Calu3 (cell line): Measurements from ENCODE around the gene IDH2. TPM values are rescaled to one million over a fixed set of nuclear protein-coding genes. Genes with fewer than 3 reads are reported as not detected.

Source experiments
- BruUV-seq: library from RNA; stranded (reverse); fragments of 400-500 nt; replicated peaks from 2 replicates; lab custom pipeline; 2021; lab: Mats Ljungman, UMichigan
- CTCF ChIA-PET: fragments of 300-600 bp; sonication (Branson Sonifier 250); formaldehyde crosslinking; loops from one replicate; lab custom pipeline; 2022; ENCODE audit warnings: antibody characterized with exemption; lab: Charles Lee
- DNase-seq: peaks from one replicate; pipeline ENCODE4 v3.0.0; 2022
- H3K27ac Mint-ChIP-seq: one replicate; pipeline ENCODE4 v1.8.0; 2022; ENCODE audit warnings: mixed read lengths; ENCODE audit not compliant: unreplicated experiment
- H3K27me3 Mint-ChIP-seq: one replicate; pipeline ENCODE4 v1.8.0; 2022; ENCODE audit warnings: mixed read lengths; ENCODE audit not compliant: unreplicated experiment
- H3K36me3 Mint-ChIP-seq: one replicate; pipeline ENCODE4 v1.8.0; 2022; ENCODE audit warnings: mild to moderate bottlenecking, moderate library complexity, mixed read lengths; ENCODE audit not compliant: insufficient read depth, unreplicated experiment
- H3K4me1 Mint-ChIP-seq: one replicate; pipeline ENCODE4 v1.8.0; 2022; ENCODE audit warnings: mild to moderate bottlenecking, low read depth, mixed read lengths; ENCODE audit not compliant: unreplicated experiment
- H3K4me3 Mint-ChIP-seq: one replicate; pipeline ENCODE4 v1.8.0; 2022; ENCODE audit warnings: mild to moderate bottlenecking, low read depth, moderate library complexity, mixed read lengths; ENCODE audit not compliant: unreplicated experiment
- H3K9me3 Mint-ChIP-seq: one replicate; pipeline ENCODE4 v1.8.0; 2022; ENCODE audit warnings: low read depth, mixed read lengths; ENCODE audit not compliant: unreplicated experiment
- CTCF ChIP-seq: fragments of 200-600 bp; IDR thresholded peaks from one replicate; pipeline ENCODE4 v1.8.0; 2022; ENCODE audit warnings: antibody characterized with exemption; ENCODE audit not compliant: unreplicated experiment
- intact Hi-C: fragments of 100-400 bp; cut with micrococcal nuclease; formaldehyde crosslinking; loops from one replicate; pipeline ENCODE4 v1.10.0; 2022; ENCODE audit not compliant: unreplicated experiment
- total RNA-seq: library from RNA; stranded (reverse); gene quantifications from 2 replicates; pipeline ENCODE4 v1.2.3, GENCODE V29; 2022

The IDH2 gene
- total RNA-seq, 1 experiment from 2014 or later = 108 TPM

GRCh38 chr15:90099072-90099867 is 3.0 kb downstream of the IDH2 start:
- intact Hi-C loops = no loop called here
- BruUV-seq = no TSS peak
- CTCF ChIA-PET = interaction anchor here (1.1 kb wide), 1 partner anchor 13 kb away, joined by 3 read pairs; no protein-coding TSS in a partner anchor
- H3K4me1 Mint-ChIP-seq = peaks cover 65% of the 10 kb centered on the region
- H3K4me3 Mint-ChIP-seq = no peak overlapping the region
- DNase-seq = no peak
- TF ChIP-seq CTCF = no peak
- H3K9me3 Mint-ChIP-seq = no peaks in the 10 kb centered on the region
- no peaks in the 10 kb centered on the region for H3K27me3 Mint-ChIP-seq
- no peak overlapping the region for H3K27ac Mint-ChIP-seq
- H3K36me3 Mint-ChIP-seq = peaks cover 16% of the 10 kb centered on the region

GRCh38 chr15:90097475-90097874 is 4.8 kb downstream of the IDH2 start:
- no TSS peak for BruUV-seq
- Mint-ChIP-seq H3K36me3 (peaks cover 21% of the 10 kb centered on the region), H3K27ac (no peak overlapping the region), H3K27me3 (no peaks in the 10 kb centered on the region), H3K4me1 (peaks cover 56% of the 10 kb centered on the region), H3K9me3 (no peaks in the 10 kb centered on the region), H3K4me3 (no peak overlapping the region)
- intact Hi-C loops = no loop called here
- CTCF ChIA-PET = no interaction called here
- DNase-seq = no peak
- no peak for TF ChIP-seq CTCF

- H3K9me3 Mint-ChIP-seq = no peaks in the 10 kb centered on the region
- no peak for TF ChIP-seq CTCF
- no peaks in the 10 kb centered on the region for H3K27me3 Mint-ChIP-seq
- DNase-seq = no peak
- no peak overlapping the region for H3K4me3 Mint-ChIP-seq
- H3K27ac Mint-ChIP-seq = no peak overlapping the region
- no TSS peak for BruUV-seq
- intact Hi-C loops = no loop called here
- CTCF ChIA-PET = no interaction called here
- H3K36me3 Mint-ChIP-seq = peaks cover 10% of the 10 kb centered on the region
- peaks cover 46% of the 10 kb centered on the region for H3K4me1 Mint-ChIP-seq
Observed at GRCh38 chr15:90095521-90095959, 6.7 kb downstream of the IDH2 start.

GRCh38 chr15:90091156-90091931 is 10.9 kb downstream of the IDH2 start:
- Mint-ChIP-seq H3K9me3 (no peaks in the 10 kb centered on the region), H3K36me3 (peaks cover 22% of the 10 kb centered on the region), H3K27ac (no peak overlapping the region), H3K4me1 (peaks cover 12% of the 10 kb centered on the region), H3K4me3 (no peak overlapping the region), H3K27me3 (no peaks in the 10 kb centered on the region)
- DNase-seq = no peak
- no peak for TF ChIP-seq CTCF
- BruUV-seq = no TSS peak
- intact Hi-C loops = no loop called here
- CTCF ChIA-PET = interaction anchor here (1.2 kb wide), 1 partner anchor 197 kb away, joined by 3 read pairs; the partner anchor contains the start of gene AP3S2
